HG02852 (cell line): ENCODE results near the gene MYZAP.

Experiments used
- ATAC-seq: cut with Tn5 transposase; IDR thresholded peaks from one replicate; pipeline ENCODE4 v1.9.1; 2021; ENCODE audit warnings: mild to moderate bottlenecking, moderate library complexity; ENCODE audit not compliant: unreplicated experiment

Gene MYZAP

GRCh38 chr15:57562196-57562769 lies 29.4 kb upstream of the MYZAP start:
- no peak for ATAC-seq

- ATAC-seq: no peak
Observed at GRCh38 chr15:57563416-57563815, 28.3 kb upstream of the MYZAP start.

GRCh38 chr15:57565311-57565710 lies 26.4 kb upstream of the MYZAP start:
- ATAC-seq: no peak

GRCh38 chr15:57566834-57567233 lies 24.9 kb upstream of the MYZAP start:
- no peak for ATAC-seq

GRCh38 chr15:57567891-57568290 lies 23.8 kb upstream of the MYZAP start:
- no peak for ATAC-seq

GRCh38 chr15:57568299-57568698 lies 23.4 kb upstream of the MYZAP start:
- ATAC-seq: no peak

- ATAC-seq: no peak
Observed at GRCh38 chr15:57570340-57570739, 21.4 kb upstream of the MYZAP start.

GRCh38 chr15:57570994-57571393 lies 20.7 kb upstream of the MYZAP start:
- ATAC-seq: no peak

GRCh38 chr15:57571725-57572124 lies 20.0 kb upstream of the MYZAP start:
- ATAC-seq: no peak

GRCh38 chr15:57572468-57572867 lies 19.2 kb upstream of the MYZAP start:
- ATAC-seq: no peak

GRCh38 chr15:57573151-57573550 lies 18.6 kb upstream of the MYZAP start:
- no peak for ATAC-seq

- no peak for ATAC-seq
Observed at GRCh38 chr15:57575363-57575762, 16.3 kb upstream of the MYZAP start.

- ATAC-seq: no peak
Observed at GRCh38 chr15:57578288-57578900, 13.3 kb upstream of the MYZAP start.

- no peak for ATAC-seq
Observed at GRCh38 chr15:57580428-57580827, 11.3 kb upstream of the MYZAP start.

- ATAC-seq: no peak
Observed at GRCh38 chr15:57580866-57581265, 10.8 kb upstream of the MYZAP start.

GRCh38 chr15:57582090-57582489 lies 9.6 kb upstream of the MYZAP start:
- no peak for ATAC-seq

GRCh38 chr15:57583282-57583681 lies 8.4 kb upstream of the MYZAP start:
- ATAC-seq: no peak

GRCh38 chr15:57583720-57584119 lies 8.0 kb upstream of the MYZAP start:
- no peak for ATAC-seq

- ATAC-seq: no peak
Observed at GRCh38 chr15:57586661-57587424, 4.9 kb upstream of the MYZAP start.

GRCh38 chr15:57589281-57589680 lies 2.4 kb upstream of the MYZAP start:
- no peak for ATAC-seq

GRCh38 chr15:57589754-57590153 lies 1.9 kb upstream of the MYZAP start:
- no peak for ATAC-seq

- no peak for ATAC-seq
Observed at GRCh38 chr15:57591237-57591821, 375 bp upstream of the MYZAP start.
